Keratinocyte (primary cell): ENCODE measurements around the gene C16orf96. TPM values are rescaled to one million over a fixed set of nuclear protein-coding genes. Genes with fewer than 3 reads are reported as not detected.

ENCODE experiments used
- DNase-seq: peaks from one replicate; pipeline ENCODE4 v3.0.0-alpha.2; 2011; ENCODE audit warnings: low read depth, missing footprints, low spot score
- FAIRE-seq: peaks from 2 replicates; lab custom pipeline; 2011; peaks lifted over from hg19 to GRCh38; lab: Jason Lieb, UNC
- H2AFZ ChIP-seq: 2 replicates; pipeline ENCODE4 v1.6.0; 2012; ENCODE audit warnings: low read length, control low read depth, inconsistent platforms; ENCODE audit not compliant: control insufficient read depth
- H3K27ac ChIP-seq: 2 replicates; pipeline ENCODE4 v1.5.1; 2011; ENCODE audit warnings: low read length; ENCODE audit not compliant: control insufficient read depth, insufficient read depth
- H3K27me3 ChIP-seq: 3 replicates; pipeline ENCODE4 v1.6.0; 2011; ENCODE audit warnings: low read length; ENCODE audit not compliant: control insufficient read depth, insufficient read depth; ENCODE audit errors: extremely low read depth
- H3K36me3 ChIP-seq, 2 experiments: 2 replicates in 1 of 2; 3 replicates in 1 of 2; pipeline ENCODE4 v1.5.1; 2011; ENCODE audit warnings: low read length in 2 of 2, mild to moderate bottlenecking in 1 of 2; ENCODE audit not compliant: control insufficient read depth in 2 of 2, insufficient read depth in 2 of 2; ENCODE audit errors: extremely low read depth in 1 of 2
- H3K4me1 ChIP-seq: 3 replicates; pipeline ENCODE4 v1.5.1; 2011; ENCODE audit warnings: low read length; ENCODE audit not compliant: control insufficient read depth, insufficient read depth; ENCODE audit errors: extremely low read depth
- H3K4me2 ChIP-seq: 3 replicates; pipeline ENCODE4 v1.6.0; 2011; ENCODE audit warnings: low read depth, low read length; ENCODE audit not compliant: control insufficient read depth, insufficient read depth; ENCODE audit errors: extremely low read depth
- H3K4me3 ChIP-seq, 3 experiments: fragments of 200-600 bp in 1 of 3; sonication (generic) in 1 of 3; 2 replicates in 2 of 3; 3 replicates in 1 of 3; pipeline ENCODE4 v1.5.1; 2011 to 2016; ENCODE audit warnings: low read length in 3 of 3, mild to moderate bottlenecking in 3 of 3, control low read depth in 2 of 3, inconsistent platforms in 1 of 3, low read depth in 1 of 3, mixed read lengths in 1 of 3, mixed run types in 1 of 3, moderate library complexity in 1 of 3; ENCODE audit not compliant: control insufficient read depth in 2 of 3, insufficient read depth in 2 of 3; ENCODE audit errors: extremely low read depth in 1 of 3
- H3K79me2 ChIP-seq: 2 replicates; pipeline ENCODE4 v1.6.0; 2012; ENCODE audit warnings: low read length; ENCODE audit not compliant: control insufficient read depth, insufficient read depth
- H3K9ac ChIP-seq: 3 replicates; pipeline ENCODE4 v1.6.0; 2011; ENCODE audit warnings: low read length; ENCODE audit not compliant: control insufficient read depth, insufficient read depth; ENCODE audit errors: extremely low read depth
- H3K9me1 ChIP-seq: 3 replicates; pipeline ENCODE4 v1.6.0; 2011; ENCODE audit warnings: low read length; ENCODE audit not compliant: control insufficient read depth, insufficient read depth; ENCODE audit errors: extremely low read depth
- H3K9me3 ChIP-seq: 2 replicates; pipeline ENCODE4 v1.5.1; 2012; ENCODE audit warnings: low read depth, low read length; ENCODE audit not compliant: control insufficient read depth
- H4K20me1 ChIP-seq: 3 replicates; pipeline ENCODE4 v1.6.0; 2011; ENCODE audit warnings: low read length; ENCODE audit not compliant: control insufficient read depth, insufficient read depth; ENCODE audit errors: extremely low read depth
- EZH2 ChIP-seq: IDR thresholded peaks from one replicate; pipeline ENCODE4 v1.6.1; 2012; ENCODE audit warnings: inconsistent platforms, mild to moderate bottlenecking, low read length, moderate library complexity
- dilution Hi-C: fragments of 300-500 bp; cut with MboI; formaldehyde crosslinking; loops from one replicate; pipeline ENCODE4 v1.7.0; 2020; ENCODE audit warnings: low sequenced_read_pairs; ENCODE audit not compliant: extremely low pct_ligation_motif_present
- polyA plus RNA-seq, 5 experiments: library from polyadenylated mRNA; depleted of rRNA in 3 of 5; stranded (reverse) in 3 of 5; stranded (forward) in 1 of 5; unstranded in 1 of 5; fragments of >200 nt; gene quantifications; 1 replicate in 1 of 5; 2 replicates in 3 of 5; 3 replicates in 1 of 5; pipeline versions ENCODE4 v1.2.1 to v1.2.3, GENCODE V29; 2011 to 2012; ENCODE audit warnings: missing spikeins in 2 of 5, low read depth in 1 of 5, low replicate concordance in 1 of 5
- TF ChIP-seq, protein P1 (sequence below), 3 experiments: IDR thresholded peaks in 1 of 3; conservative IDR thresholded peaks in 1 of 3; optimal IDR thresholded peaks in 1 of 3; 2 replicates in 2 of 3; 3 replicates in 1 of 3; pipeline versions ENCODE3 to v1.5.1; 2011; ENCODE audit warnings: low read length in 3 of 3, mild to moderate bottlenecking in 3 of 3, moderate library complexity in 2 of 3, control low read depth in 1 of 3, inconsistent platforms in 1 of 3; ENCODE audit not compliant: insufficient read depth in 2 of 3; ENCODE audit errors: extremely low read depth in 1 of 3

C16orf96 gene
- polyA plus RNA-seq, 1 donor (not counting 4 experiments of a cell fraction or from before 2014, with no cell fraction given): not detected

- Histone ChIP-seq H3K9ac (no peak overlapping the region), H3K79me2 (no peaks in the 10 kb centered on the region), H3K4me3 (no peak overlapping the region), H4K20me1 (no peaks in the 10 kb centered on the region), H3K27me3 (peaks cover 3% of the 10 kb centered on the region), H3K27ac (no peak overlapping the region), H3K9me3 (peaks cover 2% of the 10 kb centered on the region), H3K4me2 (no peak overlapping the region), H2AFZ (no peak overlapping the region), H3K36me3 (no peaks in the 10 kb centered on the region), H3K9me1 (no peaks in the 10 kb centered on the region), H3K4me1 (peaks cover 2% of the 10 kb centered on the region)
- DNase-seq (no peak), FAIRE-seq (no peak)
- TF ChIP-seq EZH2: no peak
- TF ChIP-seq, protein P1, sequence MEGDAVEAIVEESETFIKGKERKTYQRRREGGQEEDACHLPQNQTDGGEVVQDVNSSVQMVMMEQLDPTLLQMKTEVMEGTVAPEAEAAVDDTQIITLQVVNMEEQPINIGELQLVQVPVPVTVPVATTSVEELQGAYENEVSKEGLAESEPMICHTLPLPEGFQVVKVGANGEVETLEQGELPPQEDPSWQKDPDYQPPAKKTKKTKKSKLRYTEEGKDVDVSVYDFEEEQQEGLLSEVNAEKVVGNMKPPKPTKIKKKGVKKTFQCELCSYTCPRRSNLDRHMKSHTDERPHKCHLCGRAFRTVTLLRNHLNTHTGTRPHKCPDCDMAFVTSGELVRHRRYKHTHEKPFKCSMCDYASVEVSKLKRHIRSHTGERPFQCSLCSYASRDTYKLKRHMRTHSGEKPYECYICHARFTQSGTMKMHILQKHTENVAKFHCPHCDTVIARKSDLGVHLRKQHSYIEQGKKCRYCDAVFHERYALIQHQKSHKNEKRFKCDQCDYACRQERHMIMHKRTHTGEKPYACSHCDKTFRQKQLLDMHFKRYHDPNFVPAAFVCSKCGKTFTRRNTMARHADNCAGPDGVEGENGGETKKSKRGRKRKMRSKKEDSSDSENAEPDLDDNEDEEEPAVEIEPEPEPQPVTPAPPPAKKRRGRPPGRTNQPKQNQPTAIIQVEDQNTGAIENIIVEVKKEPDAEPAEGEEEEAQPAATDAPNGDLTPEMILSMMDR (optimal IDR thresholded peaks at IDR 0.05 in 1 of 3, IDR thresholded peaks at IDR 0.05 in 1 of 3, conservative IDR thresholded peaks at IDR 0.05 in 1 of 3; ENCODE audit: extremely low read depth in 1 of 3, insufficient read depth in 2 of 3, low read length in 3 of 3): no peak
- dilution Hi-C loops: no loop called here
These were observed 27.8 kb downstream of the C16orf96 start for GRCh38 chr16:4583906-4584305.

- Histone ChIP-seq H3K9me3 (peaks cover 2% of the 10 kb centered on the region), H3K4me2 (no peak overlapping the region), H3K4me1 (no peaks in the 10 kb centered on the region), H3K4me3 (no peak overlapping the region), H3K36me3 (no peaks in the 10 kb centered on the region), H4K20me1 (no peaks in the 10 kb centered on the region), H3K9me1 (no peaks in the 10 kb centered on the region), H3K79me2 (no peaks in the 10 kb centered on the region), H3K27me3 (peaks cover 3% of the 10 kb centered on the region), H3K27ac (no peak overlapping the region), H3K9ac (no peak overlapping the region), H2AFZ (no peak overlapping the region)
- TF ChIP-seq, protein P1 (optimal IDR thresholded peaks at IDR 0.05 in 1 of 3, IDR thresholded peaks at IDR 0.05 in 1 of 3, conservative IDR thresholded peaks at IDR 0.05 in 1 of 3; ENCODE audit: extremely low read depth in 1 of 3, insufficient read depth in 2 of 3, low read length in 3 of 3): no peak
- no peak for TF ChIP-seq EZH2
- FAIRE-seq (no peak), DNase-seq (no peak)
- dilution Hi-C loops: no loop called here
These were observed 30.2 kb downstream of the C16orf96 start for GRCh38 chr16:4586291-4586690.
